WTC11 (cell line): ENCODE data around the gene PABPC3. TPM values are rescaled to one million over a fixed set of nuclear protein-coding genes. Genes with fewer than 3 reads are reported as not detected.

ENCODE experiments used
- ATAC-seq: fragments of 200-7000 bp; cut with Tn5 transposase; 2 replicates; pipeline ENCODE4 v1.10.0; 2021; ENCODE audit warnings: mild to moderate bottlenecking, moderate library complexity
- CTCF ChIA-PET: fragments of 300-600 bp; sonication (Branson Sonifier 250); formaldehyde crosslinking; loops from one replicate; lab custom pipeline; 2021; ENCODE audit warnings: antibody characterized with exemption; lab: Charles Lee
- POLR2A ChIA-PET: fragments of 350-600 bp; sonication (Branson Sonifier 250); formaldehyde crosslinking; loops from one replicate; lab custom pipeline; 2021; ENCODE audit warnings: antibody characterized with exemption; lab: Charles Lee
- DNase-seq: peaks from one replicate; pipeline ENCODE4 v3.0.0; 2021; ENCODE audit warnings: low spot score
- H3K27ac Mint-ChIP-seq: 2 replicates; pipeline ENCODE4 v1.8.0; 2021; ENCODE audit warnings: mixed read lengths
- H3K27me3 Mint-ChIP-seq: 2 replicates; pipeline ENCODE4 v1.8.0; 2021; ENCODE audit warnings: low read depth, mild to moderate bottlenecking, moderate library complexity, mixed read lengths
- H3K36me3 Mint-ChIP-seq: 2 replicates; pipeline ENCODE4 v1.8.0; 2021; ENCODE audit warnings: mixed read lengths
- H3K4me1 Mint-ChIP-seq: 2 replicates; pipeline ENCODE4 v1.8.0; 2022; ENCODE audit warnings: mixed read lengths
- H3K4me3 Mint-ChIP-seq: 2 replicates; pipeline ENCODE4 v1.8.0; 2021; ENCODE audit warnings: mild to moderate bottlenecking, moderate library complexity, mixed read lengths
- H3K9me3 Mint-ChIP-seq: 2 replicates; pipeline ENCODE4 v1.8.0; 2021; ENCODE audit warnings: mixed read lengths
- CBFB ChIP-seq: sonication (generic); formaldehyde crosslinking; IDR thresholded peaks from 2 replicates; pipeline ENCODE4 v1.8.1; 2022; ENCODE audit warnings: mild to moderate bottlenecking, low read depth, missing genetic modification reagents
- CDX4 ChIP-seq: fragments of 250-450 bp; sonication (Bioruptor Pico); IDR thresholded peaks from 2 replicates; pipeline ENCODE4 v1.9.0; 2021; ENCODE audit warnings: moderate library complexity, mild to moderate bottlenecking, inconsistent platforms, borderline replicate concordance
- ESRRA ChIP-seq: sonication (generic); formaldehyde crosslinking; IDR thresholded peaks from 2 replicates; pipeline ENCODE4 v1.8.1; 2022; ENCODE audit warnings: mild to moderate bottlenecking, missing genetic modification reagents, borderline replicate concordance
- FOXK1 ChIP-seq: sonication (generic); formaldehyde crosslinking; IDR thresholded peaks from 2 replicates; pipeline ENCODE4 v1.8.0; 2022; ENCODE audit warnings: mild to moderate bottlenecking, moderate library complexity, missing genetic modification reagents
- GABPB1 ChIP-seq: sonication (generic); formaldehyde crosslinking; IDR thresholded peaks from 2 replicates; pipeline ENCODE4 v1.8.1; 2023; ENCODE audit warnings: mild to moderate bottlenecking, missing genetic modification reagents
- GTF2I ChIP-seq: fragments of 250-450 bp; sonication (Bioruptor Pico); conservative IDR thresholded peaks from 2 replicates; pipeline ENCODE4 v1.4.0; 2021; ENCODE audit warnings: mild to moderate bottlenecking
- OVOL2 ChIP-seq: fragments of 250-450 bp; sonication (Bioruptor Pico); IDR thresholded peaks from 2 replicates; pipeline ENCODE4 v1.9.0; 2021; ENCODE audit warnings: mild to moderate bottlenecking, borderline replicate concordance
- PRRX2 ChIP-seq: fragments of 250-450 bp; sonication (Bioruptor Pico); IDR thresholded peaks from 2 replicates; pipeline ENCODE4 v1.8.0; 2021; ENCODE audit warnings: mild to moderate bottlenecking
- TCF7 ChIP-seq: sonication (generic); formaldehyde crosslinking; IDR thresholded peaks from 2 replicates; pipeline ENCODE4 v1.8.0; 2022; ENCODE audit warnings: mild to moderate bottlenecking, low read depth, missing genetic modification reagents, moderate library complexity
- ZBTB43 ChIP-seq: sonication (generic); formaldehyde crosslinking; IDR thresholded peaks from 2 replicates; pipeline ENCODE4 v1.8.1; 2023; ENCODE audit warnings: mild to moderate bottlenecking, missing genetic modification reagents
- ZNF219 ChIP-seq: sonication (generic); formaldehyde crosslinking; IDR thresholded peaks from 2 replicates; pipeline ENCODE4 v1.8.0; 2023; ENCODE audit warnings: missing genetic modification reagents, mild to moderate bottlenecking, borderline replicate concordance
- ZNF232 ChIP-seq: sonication (generic); formaldehyde crosslinking; IDR thresholded peaks from 2 replicates; pipeline ENCODE4 v1.8.0; 2022; ENCODE audit warnings: mild to moderate bottlenecking, missing genetic modification reagents
- ZNF532 ChIP-seq: fragments of 250-450 bp; sonication (Bioruptor Pico); IDR thresholded peaks from 2 replicates; pipeline ENCODE4 v1.9.0; 2021; ENCODE audit warnings: mild to moderate bottlenecking, borderline replicate concordance
- total RNA-seq: library from RNA; stranded (reverse); gene quantifications from 3 replicates; pipeline ENCODE4 v1.2.3, GENCODE V29; 2021
- TF ChIP-seq, protein P1 (sequence below): sonication (generic); formaldehyde crosslinking; IDR thresholded peaks from 2 replicates; pipeline ENCODE4 v1.8.1; 2023; ENCODE audit warnings: mild to moderate bottlenecking, missing genetic modification reagents, moderate library complexity

The PABPC3 gene
- total RNA-seq, 1 experiment from 2014 or later, result 0.35 TPM

- no peak for DNase-seq
- Mint-ChIP-seq H3K27ac (no peak overlapping the region), H3K9me3 (peaks cover 22% of the 10 kb centered on the region), H3K36me3 (peaks cover 23% of the 10 kb centered on the region), H3K4me1 (peaks cover 32% of the 10 kb centered on the region), H3K27me3 (peaks cover 21% of the 10 kb centered on the region), H3K4me3 (no peak overlapping the region)
- no peak for TF ChIP-seq CDX4
- no peak for TF ChIP-seq ESRRA
- TF ChIP-seq, protein P1, sequence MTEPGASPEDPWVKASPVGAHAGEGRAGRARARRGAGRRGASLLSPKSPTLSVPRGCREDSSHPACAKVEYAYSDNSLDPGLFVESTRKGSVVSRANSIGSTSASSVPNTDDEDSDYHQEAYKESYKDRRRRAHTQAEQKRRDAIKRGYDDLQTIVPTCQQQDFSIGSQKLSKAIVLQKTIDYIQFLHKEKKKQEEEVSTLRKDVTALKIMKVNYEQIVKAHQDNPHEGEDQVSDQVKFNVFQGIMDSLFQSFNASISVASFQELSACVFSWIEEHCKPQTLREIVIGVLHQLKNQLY (CRISPR knock-in tag), result no peak
- CTCF ChIA-PET, result interaction anchor here (1.4 kb wide), 1 partner anchor 16 kb away, joined by 7 read pairs; no protein-coding TSS in a partner anchor
- ATAC-seq, result no peak
- POLR2A ChIA-PET, result no interaction called here
Measured at GRCh38 chr13:25130944-25131343, 35.0 kb downstream of the PABPC3 start.

DNA sequence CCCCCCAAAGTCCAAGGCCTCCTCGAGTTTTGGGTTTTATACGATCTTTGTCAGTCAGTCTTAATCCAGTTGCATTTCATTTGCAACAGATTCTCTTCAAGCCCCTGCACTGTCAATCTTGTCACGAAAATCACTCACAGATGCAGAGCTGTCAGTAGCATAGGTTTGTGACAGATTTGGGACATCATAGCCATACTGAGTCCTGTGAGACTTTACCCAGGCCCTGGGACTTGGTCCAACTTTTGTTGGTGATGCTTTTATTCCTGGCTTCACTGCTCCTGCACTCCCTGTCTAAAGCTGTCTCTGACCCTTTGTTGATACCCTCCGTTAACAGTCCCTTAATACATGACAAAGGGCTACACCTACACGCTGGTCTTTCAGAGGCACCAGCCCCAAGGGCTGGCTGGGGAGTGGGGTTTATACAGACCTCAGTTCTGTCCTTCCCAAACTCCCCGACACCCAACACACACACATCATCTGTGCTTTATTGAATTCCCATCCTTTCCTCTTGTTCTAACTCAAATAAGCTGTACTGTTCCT lies 36.0 kb downstream of the PABPC3 start:
- ATAC-seq (peak; percentile 89), DNase-seq (no peak)
- H3K27me3 Mint-ChIP-seq, result peaks cover 21% of the 10 kb centered on the region
- H3K27ac Mint-ChIP-seq, result no peak overlapping the region
- peaks cover 23% of the 10 kb centered on the region for H3K36me3 Mint-ChIP-seq
- TF ChIP-seq GABPB1 (no peak), ZNF532 (CRISPR knock-in tag) (no peak), FOXK1 (CRISPR knock-in tag) (no peak), CBFB (CRISPR knock-in tag) (no peak), OVOL2 (no peak), PRRX2 (CRISPR knock-in tag) (no peak), GTF2I (CRISPR knock-in tag) (no peak), TCF7 (CRISPR knock-in tag) (no peak), ZNF232 (CRISPR knock-in tag) (no peak), ZNF219 (no peak)
- H3K4me3 Mint-ChIP-seq, result no peak overlapping the region
- H3K4me1 Mint-ChIP-seq, result peaks cover 42% of the 10 kb centered on the region
- peaks cover 22% of the 10 kb centered on the region for H3K9me3 Mint-ChIP-seq
- ChIA-PET POLR2A (no interaction called here), CTCF (interaction anchor here (0.8 to 0.9 kb wide), 2 partner anchors 11 to 18 kb away, joined by 3 read pairs; no protein-coding TSS in a partner anchor)

GRCh38 chr13:25132751-25133390 lies 36.9 kb downstream of the PABPC3 start:
- Mint-ChIP-seq H3K27ac (no peak overlapping the region), H3K9me3 (peaks cover 22% of the 10 kb centered on the region), H3K4me3 (no peak overlapping the region)
- DNase-seq (no peak), ATAC-seq (no peak)
- TF ChIP-seq ZBTB43 (CRISPR knock-in tag), result no peak
- TF ChIP-seq, all 79 proteins: peak for 0
- Mint-ChIP-seq H3K36me3 (peaks cover 23% of the 10 kb centered on the region), H3K4me1 (peaks cover 51% of the 10 kb centered on the region), H3K27me3 (peaks cover 21% of the 10 kb centered on the region)
- CTCF ChIA-PET, result interaction anchor here (0.9 kb wide), 1 partner anchor 12 kb away, joined by 3 read pairs; no protein-coding TSS in a partner anchor
- POLR2A ChIA-PET, result no interaction called here
